MM.1S (cell line): ENCODE data around the gene ITGB8.

Source experiments
- DNase-seq: peaks from one replicate; pipeline ENCODE4 v3.0.0-alpha.2; 2015
- H2AFZ ChIP-seq: fragments of 300-600 bp; sonication (generic); 2 replicates; pipeline ENCODE4 v1.6.0; 2016; ENCODE audit warnings: antibody characterized with exemption, low read length
- H3F3A ChIP-seq: fragments of 300-600 bp; sonication (generic); 2 replicates; pipeline ENCODE4 v1.6.1; 2016; ENCODE audit warnings: mild to moderate bottlenecking, antibody characterized with exemption, low read length, moderate library complexity, mixed read lengths; ENCODE audit not compliant: insufficient read depth
- H3K27ac ChIP-seq: fragments of 300-600 bp; sonication (generic); 2 replicates; pipeline ENCODE4 v1.5.1; 2016; ENCODE audit warnings: mild to moderate bottlenecking, low read length
- H3K27me3 ChIP-seq: fragments of 300-600 bp; sonication (generic); replicated peaks from 2 replicates; pipeline ENCODE4 v1.6.0; 2016; ENCODE audit warnings: low read length; ENCODE audit not compliant: insufficient read depth
- H3K36me3 ChIP-seq: fragments of 300-600 bp; sonication (generic); replicated peaks from 2 replicates; pipeline ENCODE4 v1.6.1; 2016; ENCODE audit warnings: mild to moderate bottlenecking, low read length, mixed read lengths; ENCODE audit not compliant: insufficient read depth
- H3K4me1 ChIP-seq: fragments of 300-600 bp; sonication (generic); 2 replicates; pipeline ENCODE4 v1.6.1; 2016; ENCODE audit warnings: low read length, mixed read lengths
- H3K4me2 ChIP-seq: fragments of 300-600 bp; sonication (generic); 2 replicates; pipeline ENCODE4 v1.6.0; 2016; ENCODE audit warnings: low read depth, low read length
- H3K4me3 ChIP-seq: fragments of 300-600 bp; sonication (generic); 2 replicates; pipeline ENCODE4 v1.5.1; 2016; ENCODE audit warnings: low read length, mixed read lengths
- H3K79me2 ChIP-seq: fragments of 300-600 bp; sonication (generic); 2 replicates; pipeline ENCODE4 v1.6.1; 2016; ENCODE audit warnings: mixed run types, low read length, mixed read lengths
- H3K9ac ChIP-seq: fragments of 300-600 bp; sonication (generic); 2 replicates; pipeline ENCODE4 v1.6.1; 2016; ENCODE audit warnings: low read length, mixed read lengths
- H3K9me2 ChIP-seq: fragments of 300-600 bp; sonication (generic); replicated peaks from 2 replicates; pipeline ENCODE4 v1.6.1; 2016; ENCODE audit warnings: mild to moderate bottlenecking, low read length, mixed read lengths; ENCODE audit not compliant: insufficient read depth
- H3K9me3 ChIP-seq: fragments of 300-600 bp; sonication (generic); replicated peaks from 2 replicates; pipeline ENCODE4 v1.6.1; 2016; ENCODE audit warnings: mild to moderate bottlenecking, low read length, mixed read lengths; ENCODE audit not compliant: insufficient read depth
- H4K20me1 ChIP-seq: fragments of 300-600 bp; sonication (generic); 2 replicates; pipeline ENCODE4 v1.6.1; 2016; ENCODE audit warnings: mild to moderate bottlenecking, low read length, moderate library complexity, mixed read lengths; ENCODE audit not compliant: insufficient read depth
- CTCF ChIP-seq: fragments of 300-600 bp; sonication (generic); IDR thresholded peaks from 2 replicates; pipeline ENCODE4 v1.5.1; 2016; ENCODE audit warnings: antibody characterized with exemption, low read length, mixed read lengths
- EZH2 ChIP-seq: fragments of 300-600 bp; sonication (generic); optimal IDR thresholded peaks from 2 replicates; pipeline ENCODE3; 2017; ENCODE audit warnings: low read depth, mild to moderate bottlenecking, antibody characterized with exemption, low read length, mixed read lengths
- EZH2phosphoT487 ChIP-seq: fragments of 300-600 bp; sonication (generic); IDR thresholded peaks from 2 replicates; pipeline ENCODE4 v1.6.1; 2018; ENCODE audit warnings: antibody characterized with exemption, low read length

ITGB8 gene

DNA sequence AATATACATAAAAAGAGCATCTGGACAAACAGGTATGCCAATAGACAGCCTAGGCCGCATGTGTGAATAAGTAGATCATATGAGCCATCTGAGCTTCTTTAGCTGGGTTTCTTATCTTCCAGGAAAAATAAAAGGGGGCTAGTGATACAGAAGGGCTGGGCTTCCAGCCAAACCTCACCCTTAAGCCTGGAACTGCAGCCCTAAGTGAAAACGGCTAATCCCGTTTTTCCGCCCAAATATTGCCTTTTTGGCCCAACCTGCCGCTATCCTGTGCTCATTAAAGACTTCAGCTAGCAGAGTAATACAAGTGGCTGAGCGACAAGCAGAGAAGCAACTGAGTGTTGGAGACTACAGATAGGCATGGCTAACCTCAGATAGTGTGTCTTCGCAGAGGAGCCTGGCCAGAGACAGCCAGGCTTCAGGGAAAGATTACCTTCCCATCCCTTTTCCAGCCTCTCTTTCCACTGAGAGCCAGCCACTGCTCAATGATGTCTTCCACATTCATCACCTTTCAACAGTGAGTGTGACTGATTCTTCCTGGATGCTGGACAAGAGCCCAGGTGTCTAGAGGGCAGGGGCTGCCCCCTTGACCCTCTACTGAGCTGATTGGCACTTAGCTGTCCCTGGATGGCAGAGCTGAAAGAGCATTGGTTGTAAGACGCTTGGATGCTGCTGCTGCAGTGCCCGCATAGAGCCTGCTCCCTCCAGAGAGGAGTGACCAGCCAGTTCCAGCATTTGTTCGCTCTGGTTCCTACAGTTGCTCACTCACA lies 108.9 kb downstream of the ITGB8 start:
- Histone ChIP-seq H3K27ac (peak overlapping the region; percentile 90), H3K4me3 (no peak overlapping the region), H3K4me2 (peak overlapping the region; percentile 74; the same call in 1 of the 2 replicates), H4K20me1 (no peaks in the 10 kb centered on the region), H3K9me2 (no peaks in the 10 kb centered on the region), H3K79me2 (peaks cover 3% of the 10 kb centered on the region; the same call in 1 of the 2 replicates), H2AFZ (no peak overlapping the region), H3K4me1 (peaks cover 34% of the 10 kb centered on the region), H3K9me3 (no peaks in the 10 kb centered on the region; the same call in 1 of the 2 replicates), H3K36me3 (0 out of 2 replicates have a peak, but pooled peaks cover under 1% of the 10 kb centered on the region), H3F3A (peaks cover 26% of the 10 kb centered on the region), H3K27me3 (no peaks in the 10 kb centered on the region), H3K9ac (peak overlapping the region; percentile 64)
- no peak for DNase-seq
- TF ChIP-seq CTCF (no peak), EZH2phosphoT487 (no peak), EZH2 (no peak)

DNA sequence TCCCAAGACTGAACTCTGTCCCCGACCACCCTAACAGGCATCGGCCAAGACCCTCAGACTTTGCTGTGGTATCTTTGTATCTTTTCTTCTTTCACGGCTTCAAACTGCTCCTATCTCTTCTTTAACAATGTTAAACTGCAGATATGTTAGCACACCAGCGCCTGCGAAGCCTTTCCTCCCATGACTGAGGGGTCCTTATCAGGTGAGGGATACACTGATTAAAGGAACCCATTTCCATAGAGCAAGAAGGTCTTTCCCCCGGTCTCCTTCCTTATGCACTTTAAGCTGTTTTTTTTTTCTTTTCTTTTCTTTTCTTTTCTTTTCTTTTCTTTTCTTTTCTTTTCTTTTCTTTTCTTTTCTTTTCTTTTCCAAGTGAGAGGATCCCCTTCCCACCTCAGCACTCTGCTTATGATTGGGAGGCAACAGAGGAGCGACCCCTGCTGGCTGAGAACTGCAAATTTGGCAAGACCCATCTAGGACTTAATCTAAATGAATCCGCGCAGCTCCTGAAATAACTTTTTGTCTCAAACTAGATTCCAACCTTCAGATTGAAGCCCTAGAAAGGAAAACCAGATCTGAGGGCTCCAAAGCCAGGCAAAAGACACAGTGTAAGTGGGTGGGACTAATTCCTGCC lies 109.9 kb downstream of the ITGB8 start:
- Histone ChIP-seq H3K27ac (no peak overlapping the region; the same call in 1 of the 2 replicates), H3K27me3 (no peaks in the 10 kb centered on the region), H3K9me3 (no peaks in the 10 kb centered on the region; the same call in 1 of the 2 replicates), H3K4me2 (no peak overlapping the region), H3K4me1 (peaks cover 40% of the 10 kb centered on the region), H3F3A (peaks cover 26% of the 10 kb centered on the region), H3K9me2 (no peaks in the 10 kb centered on the region), H3K79me2 (peaks cover 7% of the 10 kb centered on the region), H3K36me3 (0 out of 2 replicates have a peak, but pooled peaks cover 6% of the 10 kb centered on the region), H3K9ac (no peak overlapping the region), H2AFZ (no peak overlapping the region), H4K20me1 (no peaks in the 10 kb centered on the region), H3K4me3 (no peak overlapping the region)
- DNase-seq: no peak
- no peak for TF ChIP-seq EZH2phosphoT487
- TF ChIP-seq CTCF: peak; percentile 42

GRCh38 chr7:20441346-20441745 lies 110.6 kb downstream of the ITGB8 start:
- Histone ChIP-seq H3K4me2 (no peak overlapping the region), H3K27me3 (no peaks in the 10 kb centered on the region), H3K4me3 (no peak overlapping the region), H3K27ac (no peak overlapping the region), H3K9me3 (no peaks in the 10 kb centered on the region; the same call in 1 of the 2 replicates), H3K4me1 (peaks cover 47% of the 10 kb centered on the region), H3K9me2 (no peaks in the 10 kb centered on the region), H2AFZ (no peak overlapping the region), H3K9ac (no peak overlapping the region), H4K20me1 (no peaks in the 10 kb centered on the region), H3K79me2 (peaks cover 11% of the 10 kb centered on the region), H3K36me3 (0 out of 2 replicates have a peak, but pooled peaks cover 6% of the 10 kb centered on the region), H3F3A (peaks cover 31% of the 10 kb centered on the region)
- no peak for DNase-seq
- TF ChIP-seq CTCF (no peak), EZH2phosphoT487 (no peak), EZH2 (no peak)
